Right lobe of liver (tissue), 4 donors: ENCODE results near the gene COL1A1.

Source experiments
- POLR2A ChIP-seq: fragments of 450-650 bp; IDR thresholded peaks from one replicate; pipeline ENCODE4 v1.6.1; 2017; ENCODE audit warnings: antibody characterized with exemption, mild to moderate bottlenecking
- TF ChIP-seq, protein P1 (sequence below), 4 donors: fragments of 200-600 bp in 3 of 4; fragments of 450-650 bp in 1 of 4; IDR thresholded peaks; one replicate each; pipeline versions ENCODE4 v1.5.1 to v1.8.0; 2016 to 2022; ENCODE audit warnings: antibody characterized with exemption in 4 of 4, mild to moderate bottlenecking in 2 of 4
- donor health status: DM: no; HTN: no; CAD: no.
- donor health status: DM: no; HTN: no; CAD: no.
- donor health status: DM: no; HTN: yes; CAD: no.

DNA sequence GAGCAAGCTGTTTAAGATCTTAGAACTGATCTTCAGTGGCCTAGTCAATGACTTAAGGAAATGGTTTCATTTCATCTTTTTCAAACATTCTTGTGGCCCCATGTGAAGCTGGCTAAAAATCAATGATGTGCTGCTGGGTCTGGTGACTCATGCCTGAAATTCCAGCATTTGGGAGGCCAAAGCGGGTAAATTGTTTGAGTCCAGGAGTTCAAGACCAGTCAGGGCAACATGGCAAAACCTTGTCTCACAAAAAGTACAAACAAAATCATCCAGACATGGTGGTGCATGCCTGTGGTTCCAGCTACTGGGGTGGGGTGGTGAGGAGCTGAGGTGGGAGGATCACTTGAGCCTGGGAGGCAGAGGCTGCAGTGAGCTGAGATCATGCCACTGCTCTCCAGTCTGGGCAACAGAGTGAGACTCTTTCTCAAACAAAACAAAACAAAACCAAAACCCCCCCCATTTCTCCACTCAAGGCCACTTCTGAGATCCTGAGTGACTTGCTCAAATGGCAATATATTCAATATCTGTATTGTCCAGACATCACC lies 17.4 kb upstream of the COL1A1 start:
- TF ChIP-seq, protein P1, sequence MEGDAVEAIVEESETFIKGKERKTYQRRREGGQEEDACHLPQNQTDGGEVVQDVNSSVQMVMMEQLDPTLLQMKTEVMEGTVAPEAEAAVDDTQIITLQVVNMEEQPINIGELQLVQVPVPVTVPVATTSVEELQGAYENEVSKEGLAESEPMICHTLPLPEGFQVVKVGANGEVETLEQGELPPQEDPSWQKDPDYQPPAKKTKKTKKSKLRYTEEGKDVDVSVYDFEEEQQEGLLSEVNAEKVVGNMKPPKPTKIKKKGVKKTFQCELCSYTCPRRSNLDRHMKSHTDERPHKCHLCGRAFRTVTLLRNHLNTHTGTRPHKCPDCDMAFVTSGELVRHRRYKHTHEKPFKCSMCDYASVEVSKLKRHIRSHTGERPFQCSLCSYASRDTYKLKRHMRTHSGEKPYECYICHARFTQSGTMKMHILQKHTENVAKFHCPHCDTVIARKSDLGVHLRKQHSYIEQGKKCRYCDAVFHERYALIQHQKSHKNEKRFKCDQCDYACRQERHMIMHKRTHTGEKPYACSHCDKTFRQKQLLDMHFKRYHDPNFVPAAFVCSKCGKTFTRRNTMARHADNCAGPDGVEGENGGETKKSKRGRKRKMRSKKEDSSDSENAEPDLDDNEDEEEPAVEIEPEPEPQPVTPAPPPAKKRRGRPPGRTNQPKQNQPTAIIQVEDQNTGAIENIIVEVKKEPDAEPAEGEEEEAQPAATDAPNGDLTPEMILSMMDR (IDR thresholded peaks at IDR 0.05), result no peak
- TF ChIP-seq POLR2A, result no peak
